IMR-90 (cell line): ENCODE data around the gene CCDC142. TPM values are rescaled to one million over a fixed set of nuclear protein-coding genes. Genes with fewer than 3 reads are reported as not detected.

Experiments used
- ATAC-seq: fragments of 200-7000 bp; cut with Tn5 transposase; 2 replicates; pipeline ENCODE4 v1.9.1; 2020; ENCODE audit warnings: low read depth, mild to moderate bottlenecking, moderate library complexity
- BruUV-seq: library from RNA; stranded (reverse); fragments of 400-500 nt; replicated peaks from 2 replicates; lab custom pipeline; 2021; lab: Mats Ljungman, UMichigan
- CTCF ChIA-PET: fragments of 300-600 bp; formaldehyde crosslinking; extraction: SDS; loops from one replicate; lab custom pipeline; 2021; ENCODE audit warnings: antibody characterized with exemption; lab: Yijun Ruan, JAX
- POLR2A ChIA-PET: fragments of 300-600 bp; sonication (Branson Sonifier 250); formaldehyde crosslinking; loops from one replicate; lab custom pipeline; 2022; ENCODE audit warnings: antibody characterized with exemption; ENCODE audit not compliant: unreplicated experiment; lab: Charles Lee
- DNase-seq: peaks from one replicate; pipeline ENCODE4 v3.0.0; 2013
- H2AFZ ChIP-seq: replicated peaks from 2 replicates; pipeline ENCODE3; 2013; ENCODE audit warnings: low read length, mild to moderate bottlenecking; ENCODE audit not compliant: poor library complexity
- H2AK5ac ChIP-seq: 2 replicates; pipeline ENCODE4 v1.6.1; 2013; ENCODE audit warnings: low read depth, low read length, inconsistent platforms
- H2AK9ac ChIP-seq: replicated peaks from 2 replicates; pipeline ENCODE3; 2013; ENCODE audit warnings: mild to moderate bottlenecking, low read depth, low read length, moderate library complexity; ENCODE audit not compliant: poor library complexity
- H2BK120ac ChIP-seq: 2 replicates; pipeline ENCODE4 v1.6.1; 2013; ENCODE audit warnings: low read depth, low read length, inconsistent platforms
- H2BK15ac ChIP-seq: 3 replicates; pipeline ENCODE4 v1.6.1; 2013; ENCODE audit warnings: low read depth, low read length, inconsistent platforms
- H2BK20ac ChIP-seq: 2 replicates; pipeline ENCODE4 v1.6.1; 2013; ENCODE audit warnings: low read depth, mild to moderate bottlenecking, inconsistent platforms, low read length, moderate library complexity
- H2BK5ac ChIP-seq: 2 replicates; pipeline ENCODE4 v1.6.1; 2013; ENCODE audit warnings: mild to moderate bottlenecking, low read depth, low read length, inconsistent platforms; ENCODE audit not compliant: poor library complexity, severe bottlenecking
- H3K14ac ChIP-seq: replicated peaks from 2 replicates; pipeline ENCODE4 v1.6.1; 2013; ENCODE audit warnings: low read depth, low read length, inconsistent platforms
- H3K18ac ChIP-seq: 2 replicates; pipeline ENCODE4 v1.6.1; 2013; ENCODE audit warnings: low read depth, low read length, control low read depth
- H3K23ac ChIP-seq: 2 replicates; pipeline ENCODE4 v1.6.1; 2013; ENCODE audit warnings: low read depth, low read length, inconsistent platforms
- H3K27ac ChIP-seq: 2 replicates; pipeline ENCODE4 v1.5.1; 2013; ENCODE audit warnings: mild to moderate bottlenecking, control low read depth, low read length; ENCODE audit not compliant: insufficient read depth
- H3K27me3 ChIP-seq: 2 replicates; pipeline ENCODE4 v1.6.1; 2013; ENCODE audit warnings: low read length; ENCODE audit not compliant: control insufficient read depth, insufficient read depth
- H3K36me3 ChIP-seq: 2 replicates; pipeline ENCODE4 v1.6.1; 2013; ENCODE audit warnings: low read length, mixed read lengths; ENCODE audit not compliant: control insufficient read depth, insufficient read depth
- H3K4ac ChIP-seq: 2 replicates; pipeline ENCODE4 v1.6.1; 2013; ENCODE audit warnings: low read depth, low read length, inconsistent platforms
- H3K4me1 ChIP-seq: 2 replicates; pipeline ENCODE4 v1.6.1; 2013; ENCODE audit warnings: low read length, mixed read lengths; ENCODE audit not compliant: control insufficient read depth, insufficient read depth
- H3K4me2 ChIP-seq: 2 replicates; pipeline ENCODE4 v1.6.1; 2013; ENCODE audit warnings: low read depth, mild to moderate bottlenecking, control low read depth, low read length, moderate library complexity
- H3K4me3 ChIP-seq: 2 replicates; pipeline ENCODE4 v1.5.1; 2013; ENCODE audit warnings: low read depth, mild to moderate bottlenecking, control low read depth, low read length, moderate library complexity; ENCODE audit not compliant: insufficient read depth
- H3K56ac ChIP-seq: 2 replicates; pipeline ENCODE4 v1.6.1; 2013; ENCODE audit warnings: low read length, inconsistent platforms; ENCODE audit not compliant: insufficient read depth; ENCODE audit errors: extremely low read depth
- H3K79me1 ChIP-seq, 2 experiments: 2 replicates each; pipeline ENCODE4 v1.6.1; 2013; ENCODE audit warnings: low read length in 2 of 2, inconsistent platforms in 1 of 2, low read depth in 1 of 2
- H3K9ac ChIP-seq: 2 replicates; pipeline ENCODE4 v1.6.1; 2013; ENCODE audit warnings: low read depth, low read length, control low read depth
- H3K9me1 ChIP-seq: 2 replicates; pipeline ENCODE4 v1.6.1; 2013; ENCODE audit warnings: low read length, inconsistent platforms; ENCODE audit not compliant: insufficient read depth
- H3K9me3 ChIP-seq: 2 replicates; pipeline ENCODE4 v1.6.1; 2013; ENCODE audit warnings: low read length; ENCODE audit not compliant: control insufficient read depth, insufficient read depth
- H4K20me1 ChIP-seq: 2 replicates; pipeline ENCODE4 v1.6.1; 2013; ENCODE audit warnings: low read length, inconsistent platforms; ENCODE audit not compliant: insufficient read depth
- H4K5ac ChIP-seq: 2 replicates; pipeline ENCODE4 v1.6.1; 2013; ENCODE audit warnings: mild to moderate bottlenecking, low read depth, low read length, control low read depth
- H4K8ac ChIP-seq, 2 experiments: 2 replicates each; pipeline ENCODE4 v1.6.1; 2013; ENCODE audit warnings: low read depth in 2 of 2, low read length in 2 of 2, control low read depth in 1 of 2, inconsistent platforms in 1 of 2
- H4K91ac ChIP-seq: 2 replicates; pipeline ENCODE4 v1.6.1; 2013; ENCODE audit warnings: low read depth, low read length, inconsistent platforms; ENCODE audit not compliant: insufficient read depth
- BHLHE40 ChIP-seq: fragments of 150-350 bp; IDR thresholded peaks from 2 replicates; pipeline ENCODE4 v1.6.1; 2016; ENCODE audit warnings: mild to moderate bottlenecking, low read depth, low read length
- CTCF ChIP-seq: conservative IDR thresholded peaks from 2 replicates; pipeline ENCODE4 v1.5.1; 2012; ENCODE audit warnings: mild to moderate bottlenecking, low read depth, low read length, improper control_type of control experiment
- MAZ ChIP-seq: IDR thresholded peaks from 2 replicates; pipeline ENCODE4 v1.6.1; 2012; ENCODE audit warnings: low read depth, mild to moderate bottlenecking, low read length, improper control_type of control experiment, moderate library complexity, borderline replicate concordance
- MXI1 ChIP-seq: IDR thresholded peaks from 2 replicates; pipeline ENCODE4 v1.6.1; 2012; ENCODE audit warnings: low read depth, mild to moderate bottlenecking, low read length, moderate library complexity, borderline replicate concordance
- POLR2A ChIP-seq: IDR thresholded peaks from 2 replicates; pipeline ENCODE4 v1.6.1; 2012; ENCODE audit warnings: mild to moderate bottlenecking, low read depth, low read length
- RAD21 ChIP-seq: IDR thresholded peaks from 2 replicates; pipeline ENCODE4 v1.6.1; 2012; ENCODE audit warnings: low read length, improper control_type of control experiment
- WGBS, 2 experiments: methylation state at CpG; one replicate each; pipeline versions ENCODE4 v1.1.5 to v1.1.7; 2013; ENCODE audit warnings: missing lambda C conversion rate in 2 of 2; ENCODE audit not compliant: insufficient read length in 1 of 2; ENCODE audit errors: extremely low coverage in 2 of 2; 5-methylcytosine and 5-hydroxymethylcytosine counted together
- dilution Hi-C: fragments of 300-500 bp; cut with HindIII; formaldehyde crosslinking; loops from one replicate; pipeline ENCODE4 v1.14.3; 2018; ENCODE audit warnings: low sequenced_read_pairs; ENCODE audit not compliant: unreplicated experiment
- in situ Hi-C: fragments of 300-500 bp; cut with MboI; formaldehyde crosslinking; loops from 3 replicates; pipeline ENCODE4 v1.14.3; 2019; ENCODE audit warnings: low sequenced_read_pairs, inconsistent platforms, mixed read lengths
- intact Hi-C: fragments of 100-400 bp; cut with micrococcal nuclease; formaldehyde crosslinking; loops from 2 replicates; pipeline ENCODE4 v1.10.0; 2022
- polyA plus RNA-seq, 3 experiments: library from polyadenylated mRNA; depleted of rRNA; stranded (reverse); fragments of >200 nt; gene quantifications; 2 replicates each; pipeline ENCODE4 v1.2.3, GENCODE V29; 2012; ENCODE audit warnings: low replicate concordance in 1 of 3
- total RNA-seq: library from RNA; depleted of rRNA; stranded (reverse); fragments of >200 nt; gene quantifications from 2 replicates; pipeline ENCODE4 v1.2.3, GENCODE V29; 2012

The CCDC142 gene
- total and polyA plus RNA-seq, 2 of the 4 experiments (the other 2 are of a cell fraction), result 8.4 to 14.0 TPM

DNA sequence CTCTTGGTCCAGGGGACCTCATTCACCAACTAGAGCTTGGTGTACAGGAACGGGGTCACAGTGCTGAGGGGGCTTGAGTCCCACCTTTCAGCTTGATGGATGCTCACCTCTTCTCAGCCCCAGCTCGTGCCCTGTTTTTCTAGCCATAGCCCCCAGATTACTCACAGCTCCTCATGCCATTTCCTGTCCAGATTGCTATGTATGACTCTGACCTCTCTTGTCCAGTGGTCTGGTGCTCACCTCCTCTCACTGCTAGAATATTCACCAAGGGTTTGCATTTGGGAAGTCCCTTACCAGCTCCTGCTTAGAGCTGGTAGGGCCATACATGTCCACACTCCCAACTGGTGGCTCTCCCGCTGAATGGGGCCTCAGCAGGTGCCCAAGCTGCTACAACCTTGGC lies 10.7 kb upstream of the CCDC142 start:
- Histone ChIP-seq H4K5ac (no peak overlapping the region), H2BK20ac (no peak overlapping the region), H3K9me3 (no peaks in the 10 kb centered on the region), H3K23ac (0 out of 2 replicates have a peak overlapping the region, but pooled peaks have one; percentile 28), H2AK9ac (no peak overlapping the region), H3K27me3 (peaks cover 12% of the 10 kb centered on the region), H3K4me3 (no peak overlapping the region), H4K20me1 (no peaks in the 10 kb centered on the region), H4K8ac (no peak overlapping the region), H2BK120ac (no peak overlapping the region), H3K9me1 (0 out of 2 replicates have a peak, but pooled peaks cover 5% of the 10 kb centered on the region), H2BK15ac (no peak overlapping the region), H3K56ac (no peak overlapping the region), H3K27ac (no peak overlapping the region), H4K91ac (no peak overlapping the region), H3K4me1 (peaks cover 3% of the 10 kb centered on the region), H2AFZ (no peak overlapping the region), H2BK5ac (no peak overlapping the region), H3K4ac (no peak overlapping the region), H3K4me2 (no peak overlapping the region), H3K36me3 (peaks cover 42% of the 10 kb centered on the region), H3K14ac (no peak overlapping the region), H3K18ac (no peak overlapping the region), H3K79me1 (peaks cover 10 to 22% of the 10 kb centered on the region in 2 experiments), H3K9ac (no peak overlapping the region), H2AK5ac (no peak overlapping the region)
- dilution Hi-C loops, result no loop called here
- TF ChIP-seq BHLHE40 (no peak), MXI1 (no peak), POLR2A (no peak), CTCF (no peak), RAD21 (no peak), MAZ (no peak)
- intact Hi-C loops, result no loop called here
- DNase-seq, result peak; percentile 54
- POLR2A ChIA-PET, result no interaction called here
- no peak for ATAC-seq
- WGBS, 2 experiments, result 13% methylated on average over 1 of the region's 3 CpGs; no CpG with 5 or more reads in 1 of the 2 experiments
- in situ Hi-C loops, result loop anchor here (25.0 kb wide), 1 partner anchor 369 kb away; no protein-coding TSS in a partner anchor
- CTCF ChIA-PET, result no interaction called here
- BruUV-seq, result no TSS peak
